K562 (cell line): ENCODE results near the gene TPBGL. TPM values are rescaled to one million over a fixed set of nuclear protein-coding genes. Genes with fewer than 3 reads are reported as not detected.
A peak's percentile ranks its signal among the peaks of the same experiment; 100 is the strongest.

ENCODE experiments used
- ATAC-seq: fragments of 200-7000 bp; cut with Tn5 transposase; 3 replicates; pipeline ENCODE4 v1.9.1; 2020; ENCODE audit warnings: moderate library complexity
- BruUV-seq: library from RNA; stranded (reverse); fragments of 400-500 nt; replicated peaks from 2 replicates; lab custom pipeline; 2021; lab: Mats Ljungman, UMichigan
- CTCF ChIA-PET: fragments of 300-600 bp; formaldehyde crosslinking; extraction: SDS; loops from one replicate; lab custom pipeline; 2021; ENCODE audit warnings: low intra/inter-chr PET ratio; lab: Yijun Ruan, JAX
- POLR2A ChIA-PET: fragments of 300-600, 350-650 bp; sonication (Branson Sonifier 250); formaldehyde crosslinking; extraction: SDS; loops from one replicate; lab custom pipeline; 2021; ENCODE audit warnings: antibody characterized with exemption, inconsistent platforms; lab: Yijun Ruan, JAX
- DNase-seq, 4 experiments: peaks; one replicate each; pipeline versions ENCODE4 v3.0.0 to v3.0.0-alpha.2; 2011 to 2018; ENCODE audit warnings: low spot score in 3 of 4, mixed read lengths in 3 of 4; ENCODE audit errors: extremely low read depth in 1 of 4
- FAIRE-seq: peaks from 2 replicates; lab custom pipeline; 2011; peaks lifted over from hg19 to GRCh38; lab: Jason Lieb, UNC
- H2AFZ ChIP-seq: 2 replicates; pipeline ENCODE4 v1.6.0; 2011; ENCODE audit warnings: low read depth, low read length, control low read depth, inconsistent platforms
- H3K27ac ChIP-seq: fragments of 200-600 bp; 3 replicates; pipeline ENCODE4 v1.8.0; 2011; ENCODE audit warnings: low read depth, mild to moderate bottlenecking, control low read depth, inconsistent platforms, low read length, moderate library complexity, mixed read lengths; ENCODE audit errors: extremely low read depth
- H3K27me3 ChIP-seq, 2 experiments: fragments of 300-600 bp in 1 of 2; 2 replicates in 1 of 2; 3 replicates in 1 of 2; pipeline versions ENCODE4 v1.6.0 to v1.8.0; 2011; ENCODE audit warnings: inconsistent platforms in 2 of 2, low read length in 2 of 2, mild to moderate bottlenecking in 1 of 2, mixed read lengths in 1 of 2, moderate library complexity in 1 of 2; ENCODE audit not compliant: control insufficient read depth in 2 of 2, insufficient read depth in 2 of 2
- H3K36me3 ChIP-seq: fragments of 300-600 bp; 3 replicates; pipeline ENCODE4 v1.8.0; 2011; ENCODE audit warnings: mild to moderate bottlenecking, low read length, inconsistent platforms; ENCODE audit not compliant: control insufficient read depth, insufficient read depth
- H3K4me1 ChIP-seq, 2 experiments: fragments of 200-600 bp in 1 of 2; replicated peaks in 1 of 2; 2 replicates in 1 of 2; 3 replicates in 1 of 2; pipeline versions ENCODE4 v1.5.1 to v1.8.0; 2011; ENCODE audit warnings: inconsistent platforms in 2 of 2, low read length in 2 of 2, mild to moderate bottlenecking in 1 of 2, mixed read lengths in 1 of 2, moderate library complexity in 1 of 2; ENCODE audit not compliant: control insufficient read depth in 2 of 2, insufficient read depth in 2 of 2
- H3K4me2 ChIP-seq: 2 replicates; pipeline ENCODE4 v1.6.1; 2011; ENCODE audit warnings: low read length, control low read depth, inconsistent platforms, mixed read lengths; ENCODE audit not compliant: insufficient read depth
- H3K4me3 ChIP-seq: fragments of 200-600 bp; sonication (generic), shearing (Covaris generic); 2 replicates; pipeline ENCODE4 v1.5.1; 2016; ENCODE audit warnings: control low read depth, inconsistent platforms
- H3K79me2 ChIP-seq: fragments of 200-600 bp; 3 replicates; pipeline ENCODE4 v1.8.0; 2011; ENCODE audit warnings: low read length, inconsistent platforms; ENCODE audit not compliant: control insufficient read depth, insufficient read depth
- H3K9ac ChIP-seq, 2 experiments: 2 replicates each; pipeline versions ENCODE4 v1.6.0 to v1.6.1; 2011; ENCODE audit warnings: low read depth in 2 of 2, low read length in 2 of 2, control low read depth in 1 of 2, inconsistent platforms in 1 of 2, mild to moderate bottlenecking in 1 of 2, mixed read lengths in 1 of 2; ENCODE audit not compliant: insufficient read depth in 1 of 2
- H3K9me1 ChIP-seq: one replicate; pipeline ENCODE4 v1.6.0; 2011; ENCODE audit warnings: inconsistent platforms, mild to moderate bottlenecking, low read length, moderate library complexity; ENCODE audit not compliant: control insufficient read depth, insufficient read depth
- H3K9me3 ChIP-seq: replicated peaks from 2 replicates; pipeline ENCODE4 v1.5.1; 2011; ENCODE audit warnings: low read depth, low read length, inconsistent platforms; ENCODE audit not compliant: control insufficient read depth, insufficient read depth
- H4K20me1 ChIP-seq: replicated peaks from 2 replicates; pipeline ENCODE4 v1.6.1; 2011; ENCODE audit warnings: low read length, inconsistent platforms, mixed read lengths; ENCODE audit not compliant: control insufficient read depth, insufficient read depth
- ERF ChIP-seq: fragments of 450-650 bp; formaldehyde crosslinking; IDR thresholded peaks from 2 replicates; pipeline ENCODE4 v1.4.0; 2020; ENCODE audit warnings: mild to moderate bottlenecking, mixed read lengths
- ETV5 ChIP-seq: sonication (generic); formaldehyde crosslinking; IDR thresholded peaks from 2 replicates; pipeline ENCODE4 v1.4.0; 2020; ENCODE audit warnings: low read depth, mild to moderate bottlenecking, missing genetic modification reagents
- KDM4B ChIP-seq, 2 experiments: fragments of 450-650 bp in 1 of 2; sonication (generic) in 1 of 2; IDR thresholded peaks; 2 replicates each; pipeline ENCODE4 v1.6.1; 2016 to 2017; ENCODE audit warnings: borderline replicate concordance in 2 of 2, antibody characterized with exemption in 1 of 2, low read depth in 1 of 2, mild to moderate bottlenecking in 1 of 2
- MECOM ChIP-seq: fragments of 250-450 bp; sonication (Bioruptor Pico); IDR thresholded peaks from 2 replicates; pipeline ENCODE4 v1.8.0; 2022; ENCODE audit warnings: inconsistent platforms
- NR2C2 ChIP-seq, 2 experiments: fragments of 200-800 bp in 1 of 2; sonication (Bioruptor generic) in 1 of 2; sonication (generic) in 1 of 2; formaldehyde crosslinking in 1 of 2; IDR thresholded peaks; 2 replicates each; pipeline versions ENCODE4 v1.6.1 to v1.8.0; 2016 to 2022; ENCODE audit warnings: mild to moderate bottlenecking in 1 of 2, missing compliant biosample characterization in 1 of 2, missing genetic modification characterization in 1 of 2, missing genetic modification reagents in 1 of 2
- PRMT5 ChIP-seq: sonication (generic); formaldehyde crosslinking; IDR thresholded peaks from 2 replicates; pipeline ENCODE4 v1.5.0; 2020; ENCODE audit warnings: missing genetic modification reagents
- SAP30 ChIP-seq: fragments of 200-600 bp; sonication (generic); IDR thresholded peaks from 2 replicates; pipeline ENCODE4 v1.6.1; 2012; ENCODE audit warnings: borderline replicate concordance, low read depth, mild to moderate bottlenecking, moderate library complexity, low read length, control low read depth, inconsistent platforms; ENCODE audit not compliant: insufficient read depth, poor library complexity, severe bottlenecking
- SMARCA4 ChIP-seq: fragments of 450-650 bp; IDR thresholded peaks from 2 replicates; pipeline ENCODE4 v1.6.1; 2016
- SMC3 ChIP-seq: conservative IDR thresholded peaks from 2 replicates; pipeline ENCODE4 v1.6.1; 2011; ENCODE audit warnings: low read depth, low read length, improper control_type of control experiment; ENCODE audit not compliant: insufficient read depth
- SRF ChIP-seq, 2 experiments: fragments of 250-450, 450-650 bp in 1 of 2; sonication (Bioruptor Pico) in 1 of 2; sonication (generic) in 1 of 2; formaldehyde crosslinking; IDR thresholded peaks; 2 replicates each; pipeline versions ENCODE4 v1.5.0 to v1.5.1; 2020 to 2022; ENCODE audit warnings: mild to moderate bottlenecking in 1 of 2, missing genetic modification reagents in 1 of 2
- STAG1 ChIP-seq: sonication (generic); formaldehyde crosslinking; IDR thresholded peaks from 2 replicates; pipeline ENCODE4 v1.5.0; 2020; ENCODE audit warnings: missing genetic modification reagents, borderline replicate concordance
- ZNF197 ChIP-seq: fragments of 200-800 bp; sonication (Bioruptor generic); IDR thresholded peaks from 2 replicates; pipeline ENCODE4 v1.6.1; 2016; ENCODE audit warnings: low read depth, missing genetic modification characterization, missing compliant biosample characterization
- ZNF24 ChIP-seq: fragments of 450-650 bp; IDR thresholded peaks from 2 replicates; pipeline ENCODE4 v1.6.1; 2016
- ZNF311 ChIP-seq: fragments of 250-450 bp; sonication (Bioruptor Pico); IDR thresholded peaks from 2 replicates; pipeline ENCODE4 v1.4.0; 2020; ENCODE audit warnings: mild to moderate bottlenecking, moderate library complexity
- WGBS: fragments of 100-300 bp; shearing (Covaris generic); methylation state at CpG from one replicate; pipeline ENCODE4 v1.1.6; 2016; ENCODE audit warnings: low coverage, mixed read lengths; ENCODE audit not compliant: insufficient coverage; ENCODE audit errors: missing lambda C conversion rate; 5-methylcytosine and 5-hydroxymethylcytosine counted together
- in situ Hi-C: fragments of 300-500 bp; cut with MboI; formaldehyde crosslinking; loops from 4 replicates; pipeline ENCODE4 v1.15.0; 2018; ENCODE audit warnings: inconsistent platforms, mixed read lengths
- intact Hi-C: fragments of 100-400 bp; cut with micrococcal nuclease; formaldehyde crosslinking; loops from 2 replicates; pipeline ENCODE4 v1.14.2; 2022
- polyA plus RNA-seq, 8 experiments: library from polyadenylated mRNA; depleted of rRNA in 4 of 8; stranded (reverse) in 5 of 8; unstranded in 3 of 8; fragments of >200 nt; fragmentation: Nextera tagmentation in 2 of 8; fragmentation: Illumina TruSeq in 1 of 8; extraction: Ambion mirVana in 2 of 8; extraction: Trizol in 1 of 8; gene quantifications; 2 replicates each; pipeline versions ENCODE4 v1.2.1 to v1.2.3, GENCODE V29; 2011 to 2014; ENCODE audit warnings: inconsistent platforms in 1 of 8, missing spikeins in 1 of 8
- total RNA-seq, 7 experiments: library from RNA; depleted of rRNA in 6 of 7; stranded (reverse); fragments of >200 nt in 6 of 7; fragmentation: Illumina TruSeq in 2 of 7; extraction: Trizol in 2 of 7; gene quantifications; 2 replicates each; pipeline versions ENCODE4 v1.2.1 to v1.2.3, GENCODE V29; 2011 to 2021; ENCODE audit warnings: low replicate concordance in 1 of 7
- TF ChIP-seq, protein P1 (sequence below): sonication (generic); formaldehyde crosslinking; IDR thresholded peaks from 2 replicates; pipeline ENCODE4 v1.8.0; 2022; ENCODE audit warnings: mild to moderate bottlenecking, missing genetic modification reagents, borderline replicate concordance
- TF ChIP-seq, protein P2 (sequence below): fragments of 450-650 bp; formaldehyde crosslinking; IDR thresholded peaks from 2 replicates; pipeline ENCODE4 v1.4.0; 2020; ENCODE audit warnings: mild to moderate bottlenecking, moderate library complexity
- TF ChIP-seq, protein P3 (sequence below): sonication (generic); formaldehyde crosslinking; IDR thresholded peaks from 2 replicates; pipeline ENCODE4 v1.8.0; 2022; ENCODE audit warnings: mild to moderate bottlenecking, low read depth, missing genetic modification reagents

TPBGL gene
- total and polyA plus RNA-seq, 9 of the 15 experiments (the other 6 are each of a cell fraction or from before 2014, with no cell fraction given) = 0.04 to 0.11 (median 0.06) TPM; not detected in 6

DNA sequence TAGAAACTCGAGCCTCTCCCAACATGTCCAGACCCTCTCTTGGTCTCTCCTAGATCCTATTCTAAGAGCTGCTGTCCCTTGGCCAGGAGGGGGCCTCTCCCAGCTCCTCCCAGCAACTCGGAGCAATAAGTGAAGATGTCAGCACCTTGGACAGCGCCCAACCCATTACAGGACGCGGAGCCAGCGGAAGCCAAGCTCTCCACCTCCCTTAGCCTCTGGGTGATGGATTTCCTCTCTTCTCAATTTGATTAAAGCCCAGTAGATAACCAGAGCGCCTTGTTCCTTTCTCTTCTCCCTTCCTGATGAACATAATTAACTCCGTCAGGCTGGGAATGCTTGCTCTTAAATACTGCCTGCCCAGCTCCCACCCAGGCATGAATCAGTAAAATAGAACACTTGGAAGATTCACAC lies 26.2 kb upstream of the TPBGL start:
- DNase-seq (peak; percentile 88 to 92 (median 89)), ATAC-seq (peak; percentile 100), FAIRE-seq (peak; percentile 98)
- ChIA-PET POLR2A (interaction anchor here (0.6 to 1.6 kb wide), 14 partner anchors 9 to 267 kb away, joined by 3 to 8 read pairs (median 4); partner anchors contain the start of genes SPCS2 and XRRA1), CTCF (interaction anchor here (0.7 to 1.5 kb wide), 4 partner anchors 10 to 192 kb away, joined by 3 to 9 read pairs (median 4); no protein-coding TSS in a partner anchor)
- Histone ChIP-seq H3K9ac (no peak overlapping the region), H3K9me3 (no peaks in the 10 kb centered on the region), H4K20me1 (peaks cover 8% of the 10 kb centered on the region; the same call in 1 of the 2 replicates), H3K27me3 (peaks cover 0 to 8% of the 10 kb centered on the region in 2 experiments; a peak in 1 of 5 replicates), H3K4me3 (no peak overlapping the region), H3K27ac (no peak overlapping the region), H2AFZ (no peak overlapping the region), H3K4me1 (no peaks in the 10 kb centered on the region), H3K4me2 (no peak overlapping the region), H3K79me2 (no peaks in the 10 kb centered on the region), H3K9me1 (no peaks in the 10 kb centered on the region), H3K36me3 (no peaks in the 10 kb centered on the region)
- no TSS peak for BruUV-seq
- in situ Hi-C loops = no loop called here
- WGBS = under 1% methylated on average over 8 of the region's 8 CpGs
- intact Hi-C loops = no loop called here
- TF ChIP-seq ZNF197 (CRISPR knock-in tag) (peak; percentile 80), MECOM (CRISPR knock-in tag) (0 out of 2 replicates have a peak, but pooled peaks have one; percentile 50), ZNF24 (peak; percentile 23; the same call in 1 of the 2 replicates), KDM4B (IDR thresholded peaks at IDR 0.05; ENCODE audit: borderline replicate concordance in 2 of 2, low read depth in 1 of 2) (no peak), NR2C2 (CRISPR knock-in tag; IDR thresholded peaks at IDR 0.05) (peak; percentile 80; the same call in 1 of the 2 replicates), NR2C2 (tag; IDR thresholded peaks at IDR 0.05) (no peak), ETV5 (peak; percentile 54; the same call in 1 of the 2 replicates), SMARCA4 (0 out of 2 replicates have a peak, but pooled peaks have one; percentile 17), SRF (CRISPR knock-in tag; IDR thresholded peaks at IDR 0.05) (peak in 1 of 2 experiments; percentile 86; a peak in 2 of 4 replicates), SMC3 (0 out of 2 replicates have a peak, but pooled peaks have one; percentile 48), SAP30 (no peak), ERF (CRISPR knock-in tag) (no peak), ZNF311 (CRISPR knock-in tag) (peak; percentile 38; the same call in 1 of the 2 replicates), STAG1 (CRISPR knock-in tag) (peak; percentile 35; the same call in 1 of the 2 replicates), PRMT5 (CRISPR knock-in tag) (peak; percentile 96)
- TF ChIP-seq, protein P1, sequence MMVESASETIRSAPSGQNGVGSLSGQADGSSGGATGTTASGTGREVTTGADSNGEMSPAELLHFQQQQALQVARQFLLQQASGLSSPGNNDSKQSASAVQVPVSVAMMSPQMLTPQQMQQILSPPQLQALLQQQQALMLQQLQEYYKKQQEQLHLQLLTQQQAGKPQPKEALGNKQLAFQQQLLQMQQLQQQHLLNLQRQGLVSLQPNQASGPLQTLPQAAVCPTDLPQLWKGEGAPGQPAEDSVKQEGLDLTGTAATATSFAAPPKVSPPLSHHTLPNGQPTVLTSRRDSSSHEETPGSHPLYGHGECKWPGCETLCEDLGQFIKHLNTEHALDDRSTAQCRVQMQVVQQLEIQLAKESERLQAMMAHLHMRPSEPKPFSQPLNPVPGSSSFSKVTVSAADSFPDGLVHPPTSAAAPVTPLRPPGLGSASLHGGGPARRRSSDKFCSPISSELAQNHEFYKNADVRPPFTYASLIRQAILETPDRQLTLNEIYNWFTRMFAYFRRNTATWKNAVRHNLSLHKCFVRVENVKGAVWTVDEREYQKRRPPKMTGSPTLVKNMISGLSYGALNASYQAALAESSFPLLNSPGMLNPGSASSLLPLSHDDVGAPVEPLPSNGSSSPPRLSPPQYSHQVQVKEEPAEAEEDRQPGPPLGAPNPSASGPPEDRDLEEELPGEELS (CRISPR knock-in tag) = 0 out of 2 replicates have a peak, but pooled peaks have one; percentile 69
- TF ChIP-seq, protein P2, sequence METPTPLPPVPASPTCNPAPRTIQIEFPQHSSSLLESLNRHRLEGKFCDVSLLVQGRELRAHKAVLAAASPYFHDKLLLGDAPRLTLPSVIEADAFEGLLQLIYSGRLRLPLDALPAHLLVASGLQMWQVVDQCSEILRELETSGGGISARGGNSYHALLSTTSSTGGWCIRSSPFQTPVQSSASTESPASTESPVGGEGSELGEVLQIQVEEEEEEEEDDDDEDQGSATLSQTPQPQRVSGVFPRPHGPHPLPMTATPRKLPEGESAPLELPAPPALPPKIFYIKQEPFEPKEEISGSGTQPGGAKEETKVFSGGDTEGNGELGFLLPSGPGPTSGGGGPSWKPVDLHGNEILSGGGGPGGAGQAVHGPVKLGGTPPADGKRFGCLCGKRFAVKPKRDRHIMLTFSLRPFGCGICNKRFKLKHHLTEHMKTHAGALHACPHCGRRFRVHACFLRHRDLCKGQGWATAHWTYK (CRISPR knock-in tag) = peak; percentile 57; the same call in 1 of the 2 replicates
- TF ChIP-seq, protein P3, sequence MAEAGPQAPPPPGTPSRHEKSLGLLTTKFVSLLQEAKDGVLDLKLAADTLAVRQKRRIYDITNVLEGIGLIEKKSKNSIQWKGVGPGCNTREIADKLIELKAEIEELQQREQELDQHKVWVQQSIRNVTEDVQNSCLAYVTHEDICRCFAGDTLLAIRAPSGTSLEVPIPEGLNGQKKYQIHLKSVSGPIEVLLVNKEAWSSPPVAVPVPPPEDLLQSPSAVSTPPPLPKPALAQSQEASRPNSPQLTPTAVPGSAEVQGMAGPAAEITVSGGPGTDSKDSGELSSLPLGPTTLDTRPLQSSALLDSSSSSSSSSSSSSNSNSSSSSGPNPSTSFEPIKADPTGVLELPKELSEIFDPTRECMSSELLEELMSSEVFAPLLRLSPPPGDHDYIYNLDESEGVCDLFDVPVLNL (CRISPR knock-in tag) = peak; percentile 88
